Effector memory CD4-positive, alpha-beta T cell (primary cell): ENCODE data around the gene TENT4B.

Experiments used
- DNase-seq, 3 donors: peaks; one replicate each; pipeline ENCODE4 v3.0.0-alpha.2; 2020
- H3K27ac ChIP-seq: 2 replicates; pipeline ENCODE4 v1.7.0; 2013; ENCODE audit warnings: mild to moderate bottlenecking, low read length, moderate library complexity; ENCODE audit not compliant: insufficient read depth, poor library complexity, severe bottlenecking
- H3K27me3 ChIP-seq: replicated peaks from 2 replicates; pipeline ENCODE4 v1.7.0; 2013; ENCODE audit warnings: mild to moderate bottlenecking, low read length; ENCODE audit not compliant: insufficient read depth, control insufficient read depth, poor library complexity, severe bottlenecking
- H3K36me3 ChIP-seq: 2 replicates; pipeline ENCODE4 v1.7.0; 2013; ENCODE audit warnings: mild to moderate bottlenecking, low read length, moderate library complexity; ENCODE audit not compliant: control insufficient read depth, insufficient read depth
- H3K4me1 ChIP-seq: 2 replicates; pipeline ENCODE4 v1.7.0; 2013; ENCODE audit warnings: low read length, mild to moderate bottlenecking; ENCODE audit not compliant: control insufficient read depth, insufficient read depth, poor library complexity, severe bottlenecking
- H3K4me3 ChIP-seq: 2 replicates; pipeline ENCODE4 v1.7.0; 2013; ENCODE audit warnings: low read length, low read depth, mild to moderate bottlenecking; ENCODE audit not compliant: insufficient read depth, poor library complexity, severe bottlenecking
- H3K9me3 ChIP-seq: 2 replicates; pipeline ENCODE4 v1.7.0; 2013; ENCODE audit warnings: mild to moderate bottlenecking, low read length, moderate library complexity; ENCODE audit not compliant: control insufficient read depth

Gene TENT4B

DNA sequence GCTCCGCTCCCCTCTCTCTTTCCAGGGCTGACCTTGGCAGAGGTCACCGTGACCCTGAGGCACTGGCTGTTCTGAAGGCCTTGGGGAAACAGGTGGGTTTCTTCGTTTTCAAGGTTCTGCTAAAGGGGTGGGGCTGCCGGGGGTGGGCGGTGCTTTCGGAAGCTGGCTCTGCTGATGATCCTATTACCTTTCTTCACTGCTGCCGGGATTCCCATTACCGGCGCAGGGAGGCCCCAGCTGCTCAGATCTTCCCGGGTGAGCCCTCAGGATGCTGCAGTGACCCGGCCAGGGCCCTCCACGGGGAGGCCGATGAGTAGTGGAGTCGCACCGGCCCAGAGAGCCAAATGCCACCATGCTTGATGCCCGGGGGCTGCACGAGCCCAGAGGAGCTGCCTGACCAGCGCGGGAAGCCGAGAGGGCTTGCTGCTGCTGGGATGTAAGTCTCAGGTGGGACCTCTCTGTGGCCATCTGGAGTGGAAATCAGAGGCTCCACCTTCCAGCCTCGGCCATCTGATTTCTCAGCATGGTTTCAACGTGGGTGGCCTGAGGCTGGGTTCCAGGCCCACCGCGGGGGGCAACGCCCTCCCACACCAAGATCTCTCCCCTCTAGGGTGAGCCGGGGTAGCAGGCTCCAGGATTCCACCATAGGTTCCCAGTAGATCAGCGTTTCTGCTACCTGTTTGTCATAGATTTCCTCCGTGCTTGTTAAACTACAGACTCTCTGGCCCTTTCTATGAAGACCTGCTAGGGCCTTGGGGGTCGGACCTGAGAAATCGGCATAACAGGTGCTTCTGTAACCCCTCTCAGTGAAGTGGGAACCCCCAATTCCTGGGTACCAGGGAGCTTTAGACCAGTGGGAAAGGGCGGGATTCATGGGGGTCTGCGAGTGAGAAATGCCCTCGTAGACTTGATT, 91.7 kb downstream of the TENT4B start:
- H3K27ac ChIP-seq: no peak overlapping the region
- DNase-seq: no peak
- H3K4me1 ChIP-seq: peaks cover 14% of the 10 kb centered on the region
- no peaks in the 10 kb centered on the region for H3K27me3 ChIP-seq
- H3K36me3 ChIP-seq: no peaks in the 10 kb centered on the region
- peak overlapping the region; percentile 57 for H3K4me3 ChIP-seq
- H3K9me3 ChIP-seq: no peaks in the 10 kb centered on the region

DNA sequence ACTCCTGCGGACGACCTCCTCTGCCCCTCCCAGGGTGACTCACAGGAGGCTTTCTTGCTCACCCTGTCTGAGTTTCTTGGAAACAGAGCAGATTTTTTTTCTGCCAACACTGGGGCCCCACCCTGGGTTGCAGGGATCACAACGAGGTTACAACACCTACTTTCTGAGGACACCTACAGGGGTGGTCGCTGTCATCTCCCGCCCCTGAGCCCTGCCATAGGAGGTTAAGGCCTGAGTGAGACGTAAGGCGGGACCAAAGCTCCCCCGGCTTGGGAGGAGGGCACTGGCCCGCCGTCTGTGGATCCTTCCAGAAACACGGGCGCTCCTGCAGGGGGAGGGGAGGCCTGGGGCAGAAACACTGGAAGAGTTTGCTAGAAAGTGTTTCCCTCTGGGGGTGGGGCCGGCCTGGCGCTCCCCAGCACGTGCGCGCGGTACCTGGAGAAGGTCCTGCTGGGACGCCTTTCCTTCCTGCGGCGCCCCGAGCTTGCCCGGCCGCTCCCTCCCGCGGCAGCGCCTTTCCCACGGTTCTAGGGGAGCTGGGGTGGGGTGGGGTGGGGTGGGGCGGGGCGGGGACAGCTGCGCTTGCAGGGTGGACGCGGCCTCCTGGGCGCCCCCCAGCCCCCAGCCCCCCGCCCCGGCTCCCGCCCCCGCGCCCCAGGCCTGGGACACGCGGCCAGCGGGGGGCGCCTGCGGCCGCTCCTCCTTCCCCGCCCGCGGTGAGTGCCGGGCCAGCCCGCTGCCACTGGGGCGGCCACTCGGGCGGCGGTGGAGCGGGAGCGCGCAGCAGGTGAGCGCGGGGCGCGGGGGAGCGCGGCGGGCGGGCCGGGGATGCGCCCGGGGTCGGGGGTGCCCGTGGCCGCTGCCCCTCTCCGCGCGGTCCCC, 92.6 kb downstream of the TENT4B start:
- peak overlapping the region; percentile 76 for H3K4me3 ChIP-seq
- H3K4me1 ChIP-seq: peaks cover 14% of the 10 kb centered on the region
- H3K27me3 ChIP-seq: no peaks in the 10 kb centered on the region
- H3K36me3 ChIP-seq: no peaks in the 10 kb centered on the region
- no peaks in the 10 kb centered on the region for H3K9me3 ChIP-seq
- peak in 1 of 3 donors; percentile 15 for DNase-seq
- H3K27ac ChIP-seq: no peak overlapping the region

DNA sequence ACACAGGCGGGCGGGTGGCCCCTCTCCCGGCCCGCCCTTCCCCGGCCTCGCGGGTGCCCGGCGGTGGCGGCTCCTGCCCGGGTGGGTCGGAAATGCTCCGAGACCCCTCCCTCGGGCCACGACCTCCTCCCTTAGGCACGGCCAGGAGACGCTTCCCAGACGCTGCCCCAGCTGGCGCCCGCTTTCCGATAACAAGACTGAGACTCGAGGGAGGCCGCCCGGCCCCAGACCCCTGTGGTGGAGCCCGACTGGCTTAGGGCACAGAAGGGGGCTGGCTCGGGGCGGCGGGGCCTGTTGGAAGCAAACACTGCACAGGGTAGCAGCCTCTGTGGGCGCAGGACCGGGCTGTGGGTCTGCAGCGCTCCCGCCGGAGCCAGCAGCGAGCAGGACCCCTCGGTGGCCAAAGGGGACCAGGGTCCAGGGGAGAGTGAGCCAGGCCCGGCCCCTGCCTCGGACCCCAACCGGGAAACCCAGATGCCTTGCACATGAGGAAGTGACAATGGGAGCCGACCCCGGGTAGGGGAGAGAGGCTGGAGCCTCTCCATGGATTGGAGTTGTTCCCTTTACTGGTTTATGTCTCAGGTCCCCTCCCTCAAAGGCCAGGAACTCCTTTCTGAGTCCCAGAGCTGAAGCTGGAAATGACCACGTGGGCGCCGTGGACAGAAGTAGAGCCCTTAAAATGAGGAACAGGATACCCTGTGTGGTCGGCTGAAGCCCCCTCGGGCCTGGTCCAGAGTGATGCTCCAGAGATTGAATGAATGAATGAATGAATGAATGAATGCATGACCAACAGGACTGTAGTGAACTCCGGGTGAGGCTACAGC, 93.4 kb downstream of the TENT4B start:
- Histone ChIP-seq H3K4me1 (peaks cover 14% of the 10 kb centered on the region), H3K27me3 (no peaks in the 10 kb centered on the region), H3K9me3 (no peaks in the 10 kb centered on the region), H3K27ac (no peak overlapping the region), H3K36me3 (no peaks in the 10 kb centered on the region), H3K4me3 (peak overlapping the region; percentile 76)
- no peak for DNase-seq

DNA sequence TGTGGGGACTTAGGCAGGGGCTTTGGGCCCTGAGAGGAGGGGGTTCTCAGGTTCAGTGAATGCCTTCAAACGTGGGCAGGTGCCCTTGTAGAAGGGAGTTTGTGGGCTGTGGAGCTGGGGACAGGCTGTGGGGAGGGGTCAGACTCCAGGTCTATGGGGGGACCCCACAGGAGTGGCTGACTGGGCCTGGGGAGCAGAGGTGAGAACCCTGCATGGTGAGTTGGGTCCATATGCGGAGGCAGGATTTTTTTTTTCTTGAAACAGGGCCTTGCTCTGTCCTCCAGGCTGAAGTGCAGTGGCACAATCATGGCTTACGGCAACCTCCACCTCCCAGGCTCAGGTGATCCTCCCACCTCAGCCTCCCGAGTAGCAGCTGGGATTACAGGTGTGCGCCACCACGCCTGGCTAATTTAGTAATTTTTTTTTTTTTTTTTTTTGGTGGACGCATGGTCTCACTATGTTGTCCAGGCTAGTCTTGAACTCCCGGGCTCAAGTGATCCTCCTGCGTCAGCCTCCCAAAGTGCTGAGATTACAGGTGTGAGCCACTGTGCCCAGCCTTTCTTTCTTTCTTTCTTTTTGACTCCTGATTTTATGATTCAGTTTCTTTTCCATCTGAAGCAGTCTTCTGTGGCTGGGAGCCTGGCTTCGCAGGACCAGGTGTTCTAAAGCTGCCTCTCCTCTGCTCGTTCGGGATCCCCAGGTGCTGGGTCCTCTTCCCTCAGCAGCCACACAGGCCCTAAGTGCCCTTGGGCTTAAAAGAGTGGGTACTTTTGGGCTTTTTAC, 94.2 kb downstream of the TENT4B start:
- DNase-seq: no peak
- no peak overlapping the region for H3K27ac ChIP-seq
- no peak overlapping the region for H3K4me3 ChIP-seq
- no peaks in the 10 kb centered on the region for H3K36me3 ChIP-seq
- peaks cover 14% of the 10 kb centered on the region for H3K4me1 ChIP-seq
- H3K9me3 ChIP-seq: no peaks in the 10 kb centered on the region
- no peaks in the 10 kb centered on the region for H3K27me3 ChIP-seq

DNA sequence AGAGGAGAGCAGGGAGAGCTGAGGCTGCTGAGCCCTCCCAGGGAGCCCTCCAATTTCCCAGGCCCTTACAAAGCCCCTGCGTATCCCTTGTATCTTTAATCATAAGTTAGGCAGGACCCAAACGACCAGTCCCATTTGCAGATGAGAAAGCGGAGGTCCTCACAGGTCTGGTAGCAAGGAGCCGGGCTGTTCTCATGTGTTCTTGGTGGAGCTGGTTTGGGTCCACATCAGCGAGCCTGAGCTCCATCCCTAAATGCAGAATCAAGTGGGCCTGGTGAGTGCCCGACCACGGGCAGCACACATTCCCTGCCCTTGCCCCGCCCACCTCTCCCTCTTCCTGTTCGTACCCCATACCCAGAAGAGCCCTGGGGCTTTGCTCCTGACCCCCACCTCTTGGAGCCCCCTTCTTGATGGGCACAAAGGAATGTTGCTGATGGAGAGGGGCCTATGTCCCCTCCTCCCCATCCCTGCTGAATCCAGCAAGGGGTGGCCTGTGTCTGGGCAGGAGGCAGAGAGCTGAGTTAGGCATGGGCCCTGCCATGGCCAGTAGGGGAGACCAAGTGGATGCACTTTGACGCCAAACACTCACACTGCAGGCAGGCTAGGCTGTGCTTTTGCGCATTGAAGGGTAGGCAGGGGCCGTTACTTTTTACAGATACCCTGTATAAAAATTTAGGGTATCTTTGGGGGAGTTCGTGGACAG, 95.0 kb downstream of the TENT4B start:
- no peaks in the 10 kb centered on the region for H3K36me3 ChIP-seq
- H3K27me3 ChIP-seq: no peaks in the 10 kb centered on the region
- H3K4me3 ChIP-seq: no peak overlapping the region
- no peak for DNase-seq
- no peak overlapping the region for H3K27ac ChIP-seq
- peaks cover 14% of the 10 kb centered on the region for H3K4me1 ChIP-seq
- H3K9me3 ChIP-seq: no peaks in the 10 kb centered on the region

DNA sequence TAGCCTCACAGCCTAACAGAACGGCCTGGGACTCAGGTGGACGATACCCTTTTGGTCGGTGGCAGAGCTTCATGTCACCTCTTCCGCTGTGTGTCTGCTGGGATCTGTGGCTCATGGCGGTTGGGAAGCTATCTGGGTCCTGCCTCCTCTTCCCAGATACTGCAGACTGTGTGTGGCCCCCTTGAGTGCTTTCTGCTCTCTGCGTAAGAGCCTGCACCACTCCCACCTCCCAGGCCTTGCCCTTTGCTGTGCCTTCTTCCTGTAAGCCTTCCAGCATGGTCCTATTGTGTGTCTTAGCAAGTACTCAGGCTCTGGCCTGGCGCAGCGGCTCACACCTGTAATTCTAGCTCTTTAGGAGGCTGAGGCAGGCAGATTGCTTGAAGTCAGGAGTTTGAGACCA, 95.7 kb downstream of the TENT4B start:
- Histone ChIP-seq H3K27me3 (no peaks in the 10 kb centered on the region), H3K4me1 (peaks cover 14% of the 10 kb centered on the region), H3K9me3 (no peaks in the 10 kb centered on the region), H3K27ac (no peak overlapping the region), H3K4me3 (no peak overlapping the region), H3K36me3 (no peaks in the 10 kb centered on the region)
- no peak for DNase-seq

DNA sequence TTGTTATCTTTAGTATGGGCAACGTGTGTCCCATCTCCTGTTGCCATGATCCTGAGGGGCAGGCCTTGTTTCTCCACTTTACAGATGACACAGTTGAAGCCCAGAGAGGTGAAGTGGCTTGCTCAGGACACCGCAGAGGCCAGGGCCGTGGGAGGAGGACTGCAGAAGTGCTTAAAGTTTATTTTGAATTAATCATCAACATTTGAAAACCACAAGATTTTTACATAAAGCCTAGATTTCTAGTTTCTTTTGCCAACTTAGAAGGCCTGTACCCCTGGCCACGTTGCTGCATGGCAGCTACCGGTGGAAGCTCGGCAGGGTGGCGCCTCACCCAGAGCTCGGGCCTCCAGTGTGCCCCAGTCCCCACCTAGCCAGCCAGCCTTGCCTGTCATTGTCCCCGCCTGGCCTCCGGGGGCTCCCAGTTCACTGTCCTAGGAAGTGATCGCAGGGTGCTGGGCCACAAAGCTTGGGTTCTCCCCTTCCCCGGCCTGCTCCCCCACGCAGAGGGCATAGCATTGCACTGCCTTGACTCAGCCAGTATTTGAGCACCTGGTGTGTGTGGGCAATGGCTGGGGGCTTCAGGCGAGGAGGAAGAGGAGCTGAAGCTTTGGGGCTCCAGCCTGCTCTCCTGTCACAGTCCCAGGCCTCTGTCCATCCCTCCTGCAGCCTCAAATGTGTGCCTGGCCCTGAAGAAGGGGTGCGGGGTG, 98.4 kb downstream of the TENT4B start:
- no peak for DNase-seq
- Histone ChIP-seq H3K36me3 (no peaks in the 10 kb centered on the region), H3K4me1 (peaks cover 4% of the 10 kb centered on the region), H3K27me3 (no peaks in the 10 kb centered on the region), H3K9me3 (no peaks in the 10 kb centered on the region), H3K4me3 (no peak overlapping the region), H3K27ac (no peak overlapping the region)

DNA sequence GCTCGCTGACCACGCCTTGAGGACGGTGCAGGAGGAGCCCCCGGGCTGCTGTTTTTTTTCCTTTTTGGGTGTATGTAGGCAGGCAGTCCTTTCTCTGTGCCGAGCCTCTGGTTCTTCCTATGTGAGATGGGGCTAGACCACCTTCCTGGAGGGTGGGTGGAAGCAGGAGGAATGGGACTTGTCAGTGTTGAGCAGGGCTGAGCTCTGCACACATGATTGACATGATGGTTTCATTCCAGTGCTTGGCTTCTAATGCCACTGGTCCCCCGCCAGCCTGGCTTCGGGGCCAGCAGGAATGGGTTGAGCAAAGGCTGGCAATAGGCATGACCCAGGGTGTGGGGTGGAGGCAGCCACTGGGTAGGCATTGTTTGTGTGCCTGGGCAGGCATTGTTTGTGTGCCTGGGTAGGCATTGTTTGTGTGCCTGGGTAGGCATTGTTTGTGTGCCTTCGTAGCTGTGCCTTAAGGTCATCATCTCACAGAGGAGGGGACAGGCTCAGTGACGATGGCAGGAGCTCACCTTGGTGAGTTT, 99.0 kb downstream of the TENT4B start:
- Histone ChIP-seq H3K27ac (no peak overlapping the region), H3K4me1 (no peaks in the 10 kb centered on the region), H3K27me3 (no peaks in the 10 kb centered on the region), H3K36me3 (no peaks in the 10 kb centered on the region), H3K4me3 (no peak overlapping the region), H3K9me3 (no peaks in the 10 kb centered on the region)
- DNase-seq: no peak
